WERI-Rb-1 (cell line): ENCODE results near the gene HIGD1C.
"Not testable (repeated sequence)": the region's sequence is repeated elsewhere in the genome, so short reads cannot be mapped to it uniquely, and the experiment has no call there.

Source experiments
- DNase-seq: peaks from one replicate; pipeline ENCODE4 v3.0.0-alpha.2; 2020
- H3K27ac ChIP-seq: fragments of 250-450 bp; sonication (Bioruptor Pico); 2 replicates; pipeline ENCODE4 v1.5.1; 2020; ENCODE audit warnings: mild to moderate bottlenecking, moderate library complexity
- H3K27me3 ChIP-seq: fragments of 250-450 bp; sonication (Bioruptor Pico); 2 replicates; pipeline ENCODE4 v1.5.1; 2021; ENCODE audit warnings: mild to moderate bottlenecking, low read depth, moderate library complexity; ENCODE audit not compliant: insufficient read depth, severe bottlenecking
- H3K36me3 ChIP-seq: fragments of 250-450 bp; sonication (Bioruptor Pico); 2 replicates; pipeline ENCODE4 v1.5.1; 2020; ENCODE audit warnings: mild to moderate bottlenecking, moderate library complexity
- H3K4me3 ChIP-seq: 2 replicates; pipeline ENCODE4 v1.5.1; 2011; ENCODE audit warnings: low read depth, mild to moderate bottlenecking, control low read depth, low read length
- H3K9me3 ChIP-seq: fragments of 250-450 bp; sonication (Bioruptor Pico); 2 replicates; pipeline ENCODE4 v1.5.1; 2021; ENCODE audit warnings: mild to moderate bottlenecking, moderate library complexity; ENCODE audit not compliant: severe bottlenecking
- CTCF ChIP-seq: IDR thresholded peaks from 2 replicates; pipeline ENCODE4 v1.5.1; 2011; ENCODE audit warnings: low read depth, mild to moderate bottlenecking, control low read depth, inconsistent platforms, low read length

HIGD1C gene

GRCh38 chr12:50951112-50951511, 1.2 kb upstream of the HIGD1C start:
- no peak overlapping the region for H3K4me3 ChIP-seq
- TF ChIP-seq CTCF: no peak
- H3K27ac ChIP-seq: no peak overlapping the region
- H3K36me3 ChIP-seq: no peaks in the 10 kb centered on the region
- H3K9me3 ChIP-seq: no peaks in the 10 kb centered on the region
- no peaks in the 10 kb centered on the region for H3K27me3 ChIP-seq
- no peak for DNase-seq

DNA sequence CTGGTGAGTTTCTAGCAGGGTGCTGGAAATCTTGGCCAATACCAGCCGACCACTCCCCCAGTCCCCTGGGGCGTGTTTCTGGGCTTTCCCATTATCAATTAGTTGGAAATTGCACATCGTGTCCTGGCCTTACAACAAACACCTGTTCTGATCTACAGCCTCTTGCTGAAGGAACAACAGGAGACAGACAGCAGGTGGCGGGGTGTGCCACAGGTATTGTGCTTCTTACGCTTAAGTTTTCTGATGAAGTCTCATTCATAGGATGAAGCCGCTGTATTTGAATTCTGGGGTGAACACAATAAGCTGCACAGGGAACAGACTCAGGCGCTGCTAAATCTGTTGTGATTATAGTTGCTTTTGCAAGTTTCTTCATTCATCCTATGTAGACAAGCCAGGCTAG, 703 bp downstream of the HIGD1C start:
- Histone ChIP-seq H3K27ac (no peak overlapping the region), H3K36me3 (no peaks in the 10 kb centered on the region), H3K27me3 (no peaks in the 10 kb centered on the region), H3K9me3 (no peaks in the 10 kb centered on the region), H3K4me3 (no peak overlapping the region)
- TF ChIP-seq CTCF: no peak
- no peak for DNase-seq

- not testable (repeated sequence) for DNase-seq, H3K27me3 ChIP-seq, H3K9me3 ChIP-seq, H3K36me3 ChIP-seq, H3K27ac ChIP-seq, H3K4me3 ChIP-seq
Measured at GRCh38 chr12:50954789-50955188, 2.4 kb downstream of the HIGD1C start.

- no peak for TF ChIP-seq CTCF
- no peak overlapping the region for H3K4me3 ChIP-seq
- DNase-seq: no peak
- H3K27me3 ChIP-seq: no peaks in the 10 kb centered on the region
- H3K9me3 ChIP-seq: no peaks in the 10 kb centered on the region
- H3K36me3 ChIP-seq: no peaks in the 10 kb centered on the region
- H3K27ac ChIP-seq: no peak overlapping the region
Measured at GRCh38 chr12:50955288-50955687, 2.9 kb downstream of the HIGD1C start.

DNA sequence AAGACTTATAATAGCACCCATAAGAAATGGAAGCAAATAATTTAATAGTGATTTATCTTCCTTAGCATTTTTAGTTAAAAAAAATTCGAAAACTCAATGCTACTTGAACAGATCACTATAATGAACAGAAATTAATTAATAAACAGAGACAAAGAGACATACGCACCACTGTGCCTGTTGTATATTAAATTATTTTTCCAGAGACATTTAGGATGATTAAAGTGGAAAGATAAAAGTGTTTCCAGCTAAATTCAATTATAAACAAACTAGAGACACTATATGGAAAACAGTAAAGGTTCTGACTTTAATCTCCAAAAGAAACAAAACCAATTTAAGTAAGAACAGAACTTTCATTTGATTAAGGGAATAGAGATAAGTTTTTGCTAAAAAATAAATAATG, 3.4 kb downstream of the HIGD1C start:
- no peak overlapping the region for H3K4me3 ChIP-seq
- no peak for TF ChIP-seq CTCF
- H3K27me3 ChIP-seq: no peaks in the 10 kb centered on the region
- H3K9me3 ChIP-seq: no peaks in the 10 kb centered on the region
- DNase-seq: no peak
- H3K36me3 ChIP-seq: no peaks in the 10 kb centered on the region
- no peak overlapping the region for H3K27ac ChIP-seq

DNA sequence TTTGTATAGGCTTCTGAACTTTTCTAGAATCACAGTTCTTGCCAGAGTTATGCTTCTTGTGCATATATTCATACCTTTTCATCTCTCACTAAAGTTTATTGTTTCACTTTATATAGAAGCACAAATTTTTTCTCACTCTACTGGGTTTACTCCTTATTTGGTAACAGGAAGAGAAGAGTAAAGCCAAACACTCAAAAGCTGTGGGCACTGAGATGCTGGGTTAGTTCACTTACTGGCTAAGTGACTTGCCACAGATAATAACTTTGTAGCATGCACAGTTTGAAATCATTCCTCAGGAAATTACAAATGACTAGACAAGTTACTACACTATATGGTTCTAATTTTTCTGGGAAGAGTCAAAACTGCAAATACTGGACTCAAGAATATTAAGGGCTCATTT, 7.8 kb downstream of the HIGD1C start:
- no peak for TF ChIP-seq CTCF
- Histone ChIP-seq H3K36me3 (no peaks in the 10 kb centered on the region), H3K27me3 (no peaks in the 10 kb centered on the region), H3K9me3 (no peaks in the 10 kb centered on the region), H3K4me3 (no peak overlapping the region), H3K27ac (no peak overlapping the region)
- no peak for DNase-seq
